ENCODE measurements around the gene KDSR.

GRCh38 chr18:63376538-63376937 lies 9.5 kb upstream of the KDSR start:
- TF ChIP-seq EZH2 (IDR thresholded peaks at IDR 0.05; ENCODE audit: borderline replicate concordance, low read length) (no peak), CTCF (IDR thresholded peaks at IDR 0.05; ENCODE audit: low read length) (no peak)

All from OCI-LY1 (cell line).